A673 (cell line): ENCODE results near the gene OR2F1. TPM values are rescaled to one million over a fixed set of nuclear protein-coding genes. Genes with fewer than 3 reads are reported as not detected.

Source experiments
- BruUV-seq: library from RNA; stranded (reverse); fragments of 400-500 nt; replicated peaks from 2 replicates; lab custom pipeline; 2021; lab: Mats Ljungman, UMichigan
- CTCF ChIA-PET: fragments of 300-600 bp; sonication (Branson Sonifier 250); formaldehyde crosslinking; loops from one replicate; lab custom pipeline; 2022; ENCODE audit warnings: antibody characterized with exemption; lab: Charles Lee
- POLR2A ChIA-PET: fragments of 300-600 bp; sonication (Branson Sonifier 250); formaldehyde crosslinking; loops from one replicate; lab custom pipeline; 2022; ENCODE audit warnings: antibody characterized with exemption; ENCODE audit not compliant: low non-redundant PET; lab: Charles Lee
- DNase-seq: peaks from one replicate; pipeline ENCODE4 v3.0.0-alpha.2; 2015; ENCODE audit warnings: low spot score
- H3K27ac ChIP-seq: fragments of 200-600 bp; sonication (generic); 2 replicates; pipeline ENCODE4 v1.5.1; 2016; ENCODE audit warnings: mixed run types, low read depth, mild to moderate bottlenecking, mixed read lengths, antibody characterized with exemption, low read length; ENCODE audit not compliant: poor library complexity, severe bottlenecking
- H3K27me3 ChIP-seq: fragments of 200-600 bp; sonication (generic); replicated peaks from 2 replicates; pipeline ENCODE4 v1.6.1; 2017; ENCODE audit warnings: mixed run types, low read depth, mild to moderate bottlenecking, mixed read lengths, antibody characterized with exemption, low read length; ENCODE audit not compliant: insufficient read depth, poor library complexity
- H3K36me3 ChIP-seq: fragments of 200-600 bp; sonication (generic); 2 replicates; pipeline ENCODE4 v1.6.1; 2016; ENCODE audit warnings: mixed run types, mild to moderate bottlenecking, mixed read lengths, antibody characterized with exemption, low read length; ENCODE audit not compliant: insufficient read depth, poor library complexity, severe bottlenecking
- H3K4me1 ChIP-seq: fragments of 200-600 bp; sonication (generic); 2 replicates; pipeline ENCODE4 v1.6.1; 2017; ENCODE audit warnings: mixed run types, mild to moderate bottlenecking, mixed read lengths, antibody characterized with exemption, low read length; ENCODE audit not compliant: insufficient read depth, poor library complexity, severe bottlenecking
- H3K4me3 ChIP-seq: fragments of 200-600 bp; sonication (generic); 2 replicates; pipeline ENCODE4 v1.5.1; 2016; ENCODE audit warnings: low read depth, mixed run types, mild to moderate bottlenecking, mixed read lengths, low read length; ENCODE audit not compliant: poor library complexity, severe bottlenecking
- H3K9me3 ChIP-seq: fragments of 200-600 bp; sonication (generic); 2 replicates; pipeline ENCODE4 v1.6.1; 2016; ENCODE audit warnings: mixed run types, low read depth, mild to moderate bottlenecking, mixed read lengths, antibody characterized with exemption, low read length; ENCODE audit not compliant: poor library complexity, severe bottlenecking
- EZH2 ChIP-seq: fragments of 200-600 bp; sonication (generic); IDR thresholded peaks from 2 replicates; pipeline ENCODE4 v1.6.1; 2017; ENCODE audit warnings: borderline replicate concordance, low read depth, mild to moderate bottlenecking, mixed read lengths, antibody characterized with exemption, low read length; ENCODE audit not compliant: poor library complexity, severe bottlenecking
- intact Hi-C: fragments of 100-400 bp; cut with micrococcal nuclease; formaldehyde crosslinking; loops from one replicate; pipeline ENCODE4 v1.10.0; 2022; ENCODE audit not compliant: unreplicated experiment
- total RNA-seq: library from RNA; stranded (reverse); gene quantifications from 2 replicates; pipeline ENCODE4 v1.2.3, GENCODE V29; 2021
- TF ChIP-seq, protein P1 (sequence below): fragments of 300-800, 200-600 bp; sonication (generic); conservative IDR thresholded peaks from 2 replicates; pipeline ENCODE4 v1.5.1; 2017; ENCODE audit warnings: low read depth, mild to moderate bottlenecking, antibody characterized with exemption, low read length, moderate library complexity, mixed read lengths

The OR2F1 gene
- total RNA-seq, 1 experiment from 2014 or later: not detected

GRCh38 chr7:143945423-143945822 lies 9.2 kb upstream of the OR2F1 start:
- TF ChIP-seq, protein P1, sequence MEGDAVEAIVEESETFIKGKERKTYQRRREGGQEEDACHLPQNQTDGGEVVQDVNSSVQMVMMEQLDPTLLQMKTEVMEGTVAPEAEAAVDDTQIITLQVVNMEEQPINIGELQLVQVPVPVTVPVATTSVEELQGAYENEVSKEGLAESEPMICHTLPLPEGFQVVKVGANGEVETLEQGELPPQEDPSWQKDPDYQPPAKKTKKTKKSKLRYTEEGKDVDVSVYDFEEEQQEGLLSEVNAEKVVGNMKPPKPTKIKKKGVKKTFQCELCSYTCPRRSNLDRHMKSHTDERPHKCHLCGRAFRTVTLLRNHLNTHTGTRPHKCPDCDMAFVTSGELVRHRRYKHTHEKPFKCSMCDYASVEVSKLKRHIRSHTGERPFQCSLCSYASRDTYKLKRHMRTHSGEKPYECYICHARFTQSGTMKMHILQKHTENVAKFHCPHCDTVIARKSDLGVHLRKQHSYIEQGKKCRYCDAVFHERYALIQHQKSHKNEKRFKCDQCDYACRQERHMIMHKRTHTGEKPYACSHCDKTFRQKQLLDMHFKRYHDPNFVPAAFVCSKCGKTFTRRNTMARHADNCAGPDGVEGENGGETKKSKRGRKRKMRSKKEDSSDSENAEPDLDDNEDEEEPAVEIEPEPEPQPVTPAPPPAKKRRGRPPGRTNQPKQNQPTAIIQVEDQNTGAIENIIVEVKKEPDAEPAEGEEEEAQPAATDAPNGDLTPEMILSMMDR: no peak
- no peak for TF ChIP-seq EZH2
- DNase-seq: no peak
- H3K9me3 ChIP-seq: peaks cover 3% of the 10 kb centered on the region
- no peak overlapping the region for H3K27ac ChIP-seq
- ChIA-PET CTCF (no interaction called here), POLR2A (no interaction called here)
- no peaks in the 10 kb centered on the region for H3K36me3 ChIP-seq
- no TSS peak for BruUV-seq
- H3K27me3 ChIP-seq: peaks cover 14% of the 10 kb centered on the region
- H3K4me3 ChIP-seq: no peak overlapping the region
- intact Hi-C loops: no loop called here
- H3K4me1 ChIP-seq: no peaks in the 10 kb centered on the region

DNA sequence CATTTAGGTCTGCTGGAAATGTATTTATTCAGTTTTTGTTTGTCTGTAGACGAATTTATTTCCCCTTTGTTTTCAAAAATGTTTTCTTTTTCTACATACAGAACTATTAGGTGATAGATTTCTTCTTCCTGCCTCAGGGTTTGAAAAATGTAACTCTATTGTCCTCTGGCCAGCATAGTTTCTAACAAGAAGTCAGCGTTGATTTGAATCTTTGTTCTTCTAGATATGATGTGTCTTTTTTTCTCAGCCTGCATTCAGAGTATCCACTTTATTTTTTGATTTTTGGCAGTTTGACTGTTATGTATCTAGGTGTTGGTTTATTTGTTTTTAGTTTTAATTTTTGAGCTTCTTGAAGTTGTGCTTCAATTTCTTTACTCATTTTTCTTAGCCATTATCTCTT lies 7.5 kb upstream of the OR2F1 start:
- peaks cover 3% of the 10 kb centered on the region for H3K9me3 ChIP-seq
- no peak overlapping the region for H3K27ac ChIP-seq
- intact Hi-C loops: no loop called here
- TF ChIP-seq EZH2: no peak
- TF ChIP-seq, protein P1: no peak
- no peak for DNase-seq
- BruUV-seq: no TSS peak
- H3K4me1 ChIP-seq: no peaks in the 10 kb centered on the region
- CTCF ChIA-PET: no interaction called here
- POLR2A ChIA-PET: no interaction called here
- no peak overlapping the region for H3K4me3 ChIP-seq
- H3K36me3 ChIP-seq: no peaks in the 10 kb centered on the region
- peaks cover 14% of the 10 kb centered on the region for H3K27me3 ChIP-seq

DNA sequence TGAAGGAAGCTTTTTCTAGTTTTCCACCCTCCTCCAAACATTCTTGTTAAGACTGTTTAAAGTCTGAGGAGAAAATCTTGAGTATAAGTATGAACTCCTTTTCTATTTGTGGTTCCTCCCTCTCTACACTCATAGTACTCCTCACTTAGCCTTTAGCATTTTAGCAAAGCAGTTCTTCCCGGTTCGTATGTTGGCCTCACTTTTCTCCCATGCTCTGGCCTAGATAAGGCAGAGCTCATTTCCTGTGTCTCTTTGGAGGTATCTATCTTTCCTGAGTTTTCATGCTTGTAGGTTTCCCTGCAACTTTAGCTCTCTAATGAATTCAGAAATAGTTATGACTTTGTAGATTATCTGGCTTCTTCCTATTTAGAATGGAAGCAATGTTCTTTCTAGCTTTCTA lies 5.9 kb upstream of the OR2F1 start:
- BruUV-seq: no TSS peak
- H3K27me3 ChIP-seq: peaks cover 10% of the 10 kb centered on the region
- DNase-seq: no peak
- TF ChIP-seq, protein P1: no peak
- TF ChIP-seq EZH2: no peak
- H3K9me3 ChIP-seq: peaks cover 3% of the 10 kb centered on the region
- ChIA-PET CTCF (no interaction called here), POLR2A (no interaction called here)
- H3K4me3 ChIP-seq: no peak overlapping the region
- no peaks in the 10 kb centered on the region for H3K36me3 ChIP-seq
- H3K4me1 ChIP-seq: no peaks in the 10 kb centered on the region
- intact Hi-C loops: no loop called here
- H3K27ac ChIP-seq: no peak overlapping the region
